ENCODE data around the gene PCDHB13. TPM values are rescaled to one million over a fixed set of nuclear protein-coding genes. Genes with fewer than 3 reads are reported as not detected.

The PCDHB13 gene
- total and polyA plus RNA-seq, 2 of the 4 experiments (the other 2 are of a cell fraction): 0.18 to 0.26 TPM

GRCh38 chr5:141260458-141261237 is 46.9 kb downstream of the PCDHB13 start:
- Histone ChIP-seq H3K23ac (ENCODE audit: low read depth, low read length) (no peak overlapping the region), H3K56ac (ENCODE audit: extremely low read depth, insufficient read depth, low read length) (no peak overlapping the region), H3K4me2 (ENCODE audit: low read depth, low read length) (no peak overlapping the region), H3K4me3 (ENCODE audit: insufficient read depth, low read depth, low read length) (no peak overlapping the region), H3K79me1 (ENCODE audit: low read depth in 1 of 2, low read length in 2 of 2) (no peaks in the 10 kb centered on the region), H2AK5ac (ENCODE audit: low read depth, low read length) (no peak overlapping the region), H2BK20ac (ENCODE audit: low read depth, low read length) (no peak overlapping the region), H4K5ac (ENCODE audit: low read depth, low read length) (no peak overlapping the region), H2AK9ac (replicated peaks; ENCODE audit: low read depth, low read length, poor library complexity) (no peak overlapping the region), H4K8ac (ENCODE audit: low read depth in 2 of 2, low read length in 2 of 2) (no peak overlapping the region), H3K27ac (ENCODE audit: insufficient read depth, low read length) (no peak overlapping the region), H3K27me3 (ENCODE audit: control insufficient read depth, insufficient read depth, low read length) (no peaks in the 10 kb centered on the region), H3K9me3 (ENCODE audit: control insufficient read depth, insufficient read depth, low read length) (peaks cover 44% of the 10 kb centered on the region), H3K4ac (ENCODE audit: low read depth, low read length) (no peak overlapping the region), H3K9ac (ENCODE audit: low read depth, low read length) (no peak overlapping the region), H2BK5ac (ENCODE audit: low read depth, low read length, poor library complexity, severe bottlenecking) (no peak overlapping the region), H3K36me3 (ENCODE audit: control insufficient read depth, insufficient read depth, low read length) (no peaks in the 10 kb centered on the region), H4K20me1 (ENCODE audit: insufficient read depth, low read length) (no peaks in the 10 kb centered on the region), H2AFZ (replicated peaks; ENCODE audit: low read length, poor library complexity) (no peak overlapping the region), H3K18ac (ENCODE audit: low read depth, low read length) (no peak overlapping the region), H2BK15ac (ENCODE audit: low read depth, low read length) (no peak overlapping the region), H3K9me1 (ENCODE audit: insufficient read depth, low read length) (no peaks in the 10 kb centered on the region), H3K4me1 (ENCODE audit: control insufficient read depth, insufficient read depth, low read length) (no peaks in the 10 kb centered on the region), H4K91ac (ENCODE audit: insufficient read depth, low read depth, low read length) (no peak overlapping the region), H3K14ac (replicated peaks; ENCODE audit: low read depth, low read length) (no peak overlapping the region), H2BK120ac (ENCODE audit: low read depth, low read length) (no peak overlapping the region)
- intact Hi-C loops (cut with micrococcal nuclease) (no loop called here), dilution Hi-C loops (cut with HindIII; ENCODE audit: low sequenced_read_pairs, unreplicated experiment) (no loop called here), in situ Hi-C loops (cut with MboI; ENCODE audit: low sequenced_read_pairs) (no loop called here)
- ATAC-seq (ENCODE audit: low read depth): no peak
- ChIA-PET CTCF (no interaction called here), POLR2A (ENCODE audit: unreplicated experiment) (no interaction called here)
- peak; percentile 2 for DNase-seq
- no CpG with 5 or more reads among the region's 5 CpGs for WGBS, 2 experiments (ENCODE audit: extremely low coverage in 2 of 2, insufficient read length in 1 of 2)
- no peak for TF ChIP-seq RAD21 (IDR thresholded peaks at IDR 0.05; ENCODE audit: low read length)
- no peak for TF ChIP-seq NFE2L2 (IDR thresholded peaks at IDR 0.05; ENCODE audit: low read depth, low read length)
- no peak for TF ChIP-seq ELK1 (IDR thresholded peaks at IDR 0.05; ENCODE audit: borderline replicate concordance, low read depth, low read length)
- TF ChIP-seq MXI1 (IDR thresholded peaks at IDR 0.05; ENCODE audit: borderline replicate concordance, low read depth, low read length): no peak
- TF ChIP-seq CTCF (conservative IDR thresholded peaks at IDR 0.05; ENCODE audit: low read depth, low read length): no peak
- TF ChIP-seq MAZ (IDR thresholded peaks at IDR 0.05; ENCODE audit: borderline replicate concordance, low read depth, low read length): no peak
- TF ChIP-seq RFX5 (IDR thresholded peaks at IDR 0.05; ENCODE audit: low read depth, low read length): no peak
- no peak for TF ChIP-seq RCOR1 (IDR thresholded peaks at IDR 0.05; ENCODE audit: insufficient replicate concordance, low read length)
- no peak for TF ChIP-seq FOS (IDR thresholded peaks at IDR 0.05; ENCODE audit: low read depth, low read length)
- no peak for TF ChIP-seq CEBPB (IDR thresholded peaks at IDR 0.05; ENCODE audit: low read depth, low read length)
- TF ChIP-seq SMC3 (IDR thresholded peaks at IDR 0.05; ENCODE audit: low read depth, low read length): no peak
- TF ChIP-seq POLR2A (IDR thresholded peaks at IDR 0.05; ENCODE audit: low read depth, low read length): no peak
- TF ChIP-seq CHD1 (IDR thresholded peaks at IDR 0.05; ENCODE audit: low read depth, low read length): no peak
- TF ChIP-seq MAFK (IDR thresholded peaks at IDR 0.05; ENCODE audit: low read depth, low read length): no peak
- BruUV-seq (replicated peaks): no TSS peak
